ENCODE results near the gene HDAC11.
A peak's percentile ranks its signal among the peaks of the same experiment; 100 is the strongest.

The HDAC11 gene

DNA sequence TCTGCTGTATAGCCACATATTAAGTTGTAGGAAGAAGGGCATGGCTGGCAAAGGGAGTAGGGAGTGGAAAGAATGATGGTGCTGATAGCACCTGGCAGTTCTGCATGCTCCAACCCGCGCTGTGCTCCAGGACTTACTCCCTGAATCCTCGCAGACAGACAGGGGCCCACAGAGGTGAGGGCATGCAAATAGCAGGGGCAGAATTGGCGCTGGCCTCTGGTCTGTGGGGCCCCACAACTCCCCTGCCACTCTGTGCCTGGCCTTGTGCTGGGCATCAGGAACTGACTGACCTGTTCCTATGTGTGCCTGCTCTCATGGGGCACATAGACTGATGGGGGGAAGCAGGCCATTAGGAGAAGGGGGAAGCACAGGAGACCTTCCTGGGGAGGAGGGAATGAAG is 20.9 kb downstream of the HDAC11 start:
- intact Hi-C loops (cut with DNase I) = no loop called here
- no peak for DNase-seq

DNA sequence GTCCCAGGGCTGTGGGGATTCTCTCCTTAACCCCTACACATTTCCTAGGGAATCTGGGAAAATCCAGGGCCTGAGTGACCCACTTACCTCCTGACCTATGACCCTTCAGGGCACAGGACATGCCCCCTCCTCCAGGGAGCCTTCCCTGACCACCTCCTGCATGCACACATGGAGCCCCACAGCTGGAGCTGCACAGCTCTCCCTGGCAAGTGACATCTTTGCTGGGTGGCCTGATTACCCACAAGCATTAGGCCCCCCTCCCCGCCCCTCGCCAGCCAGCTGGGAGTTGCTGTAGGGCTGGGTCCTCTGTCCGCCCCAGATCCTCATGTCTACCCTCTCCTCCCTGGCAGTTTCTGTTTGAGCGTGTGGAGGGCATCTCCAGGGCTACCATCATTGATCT is 21.4 kb downstream of the HDAC11 start:
- intact Hi-C loops (cut with DNase I) = no loop called here
- DNase-seq = no peak

DNA sequence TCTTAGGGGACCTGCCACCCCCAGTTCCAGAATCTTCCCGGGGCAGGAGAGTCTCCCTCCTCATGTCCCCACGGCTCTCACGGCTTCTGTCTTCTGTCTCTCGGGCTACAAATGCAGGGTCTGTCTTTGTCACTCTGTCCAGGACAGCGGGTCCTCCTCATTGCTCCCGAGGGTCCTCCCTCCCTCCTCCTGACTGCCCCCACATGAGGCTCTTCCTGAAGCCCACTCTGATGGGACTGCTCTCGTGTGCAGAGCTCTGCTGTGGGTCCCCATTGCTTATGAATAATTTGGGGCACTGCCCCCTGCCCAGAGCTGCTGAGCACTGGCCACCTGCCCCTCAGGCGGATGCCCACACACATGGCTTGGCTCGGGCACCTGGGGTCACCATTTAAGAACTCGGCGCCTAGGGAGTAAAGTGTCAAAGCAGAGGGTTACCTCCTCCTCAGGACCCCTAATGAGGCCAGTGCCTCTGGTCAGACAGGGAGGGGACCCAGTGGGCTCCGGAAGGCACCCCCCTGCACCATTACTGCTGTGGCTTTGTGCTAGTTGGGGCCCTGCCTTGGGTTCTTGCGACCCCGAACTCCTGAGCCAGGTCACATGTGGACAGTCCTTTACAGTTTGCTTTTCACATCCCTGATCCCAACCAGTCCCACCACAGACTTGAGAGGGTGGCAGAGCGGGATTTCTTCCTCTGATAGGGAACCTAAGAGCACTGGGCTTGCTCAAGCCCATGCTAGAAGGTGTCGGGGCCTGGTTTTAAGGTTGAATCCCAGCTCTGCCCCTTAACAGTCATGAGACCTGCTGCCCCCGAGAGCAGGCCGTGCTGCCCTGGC is 22.1 kb downstream of the HDAC11 start:
- intact Hi-C loops (cut with DNase I) = no loop called here
- DNase-seq = no peak

DNA sequence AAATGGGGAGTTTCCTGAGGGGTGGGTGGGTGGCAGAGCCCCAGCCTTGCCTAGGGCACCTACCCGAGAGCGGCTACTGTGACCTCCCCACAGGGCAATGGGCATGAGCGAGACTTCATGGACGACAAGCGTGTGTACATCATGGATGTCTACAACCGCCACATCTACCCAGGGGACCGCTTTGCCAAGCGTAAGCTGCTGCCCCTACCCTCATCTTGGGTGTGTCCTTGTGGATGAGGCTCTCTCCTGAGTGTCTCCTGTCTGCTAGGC is 22.6 kb downstream of the HDAC11 start:
- intact Hi-C loops (cut with DNase I) = no loop called here

DNA sequence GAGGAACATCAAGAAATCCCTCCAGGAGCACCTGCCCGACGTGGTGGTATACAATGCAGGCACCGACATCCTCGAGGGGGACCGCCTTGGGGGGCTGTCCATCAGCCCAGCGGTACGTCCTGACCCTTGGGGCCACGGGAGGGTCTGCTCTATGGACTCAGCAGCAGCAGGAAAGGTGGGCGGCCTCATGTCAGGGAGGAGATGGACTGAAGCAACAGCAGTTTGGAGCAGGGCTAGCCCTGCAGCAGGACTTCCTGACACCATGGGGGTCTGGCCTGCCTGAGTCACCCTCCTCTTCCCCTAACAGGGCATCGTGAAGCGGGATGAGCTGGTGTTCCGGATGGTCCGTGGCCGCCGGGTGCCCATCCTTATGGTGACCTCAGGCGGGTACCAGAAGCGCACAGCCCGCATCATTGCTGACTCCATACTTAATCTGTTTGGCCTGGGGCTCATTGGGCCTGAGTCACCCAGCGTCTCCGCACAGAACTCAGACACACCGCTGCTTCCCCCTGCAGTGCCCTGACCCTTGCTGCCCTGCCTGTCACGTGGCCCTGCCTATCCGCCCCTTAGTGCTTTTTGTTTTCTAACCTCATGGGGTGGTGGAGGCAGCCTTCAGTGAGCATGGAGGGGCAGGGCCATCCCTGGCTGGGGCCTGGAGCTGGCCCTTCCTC is 24.2 kb downstream of the HDAC11 start:
- intact Hi-C loops (cut with DNase I) = no loop called here
- DNase-seq = no peak

More for the DNA sequence above, 22.6 kb downstream of the HDAC11 start:
- no peak for DNase-seq

DNA sequence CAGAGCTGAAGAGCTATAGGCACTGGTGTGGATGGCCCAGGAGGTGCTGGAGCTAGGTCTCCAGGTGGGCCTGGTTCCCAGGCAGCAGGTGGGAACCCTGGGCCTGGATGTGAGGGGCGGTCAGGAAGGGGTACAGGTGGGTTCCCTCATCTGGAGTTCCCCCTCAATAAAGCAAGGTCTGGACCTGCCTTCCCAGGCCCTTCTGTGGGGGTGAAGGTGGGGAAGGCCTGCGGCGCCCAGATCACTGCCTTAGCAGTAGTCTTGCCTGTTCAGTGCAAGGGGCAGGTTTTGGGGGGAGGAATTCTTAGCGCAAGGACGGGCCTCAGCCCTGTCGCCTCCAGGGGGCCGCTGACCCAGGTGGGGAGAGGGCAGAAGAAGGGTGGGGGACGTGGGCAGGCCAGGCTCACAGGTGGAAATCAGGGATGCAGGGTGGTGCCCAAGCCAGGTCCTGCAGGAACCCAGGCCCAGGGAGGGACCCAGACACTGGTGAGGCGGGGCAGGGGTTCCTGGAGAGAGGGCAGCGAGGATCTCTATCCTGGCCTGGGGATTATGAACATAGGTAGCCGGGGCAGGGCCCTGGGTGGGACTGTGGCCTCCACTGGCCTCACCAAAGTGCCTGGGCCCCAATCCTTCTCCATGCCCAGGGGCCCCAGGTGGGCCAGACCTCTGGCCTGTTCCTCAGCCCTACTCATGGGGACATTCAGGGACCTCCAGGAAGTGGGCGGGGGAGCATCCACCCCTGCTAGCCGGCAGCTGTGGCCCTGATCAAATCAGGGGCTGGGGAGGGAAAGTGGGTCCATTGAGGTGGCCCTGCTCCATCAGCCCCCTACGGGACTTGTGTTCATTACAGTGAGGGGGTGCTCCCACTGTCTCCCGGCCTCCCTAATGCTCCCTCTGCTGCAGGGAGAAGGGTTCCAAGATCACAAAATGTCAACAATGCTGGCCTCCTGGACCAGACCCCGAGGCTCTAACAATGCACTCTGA is 25.3 kb downstream of the HDAC11 start:
- intact Hi-C loops (cut with DNase I) = no loop called here
- no peak for DNase-seq

DNA sequence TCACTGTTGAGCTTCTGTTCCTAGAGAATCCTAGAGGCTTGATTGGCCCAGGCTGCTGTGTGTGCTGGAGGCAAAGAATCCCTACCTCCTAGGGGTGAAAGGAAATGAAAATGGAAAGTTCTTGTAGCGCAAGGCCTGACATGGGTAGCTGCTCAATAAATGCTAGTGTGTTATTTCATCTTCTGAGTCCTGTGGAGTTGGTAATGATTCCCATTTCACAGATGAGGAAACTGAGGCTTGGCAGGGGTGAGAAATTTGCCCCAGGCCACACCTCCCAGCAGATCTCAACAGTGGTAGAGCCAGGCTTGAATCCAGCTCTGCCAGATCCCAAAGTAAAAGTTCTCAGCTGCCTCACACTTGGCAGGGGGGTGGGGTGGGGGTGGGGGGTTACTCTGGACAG is 26.1 kb downstream of the HDAC11 start:
- intact Hi-C loops (cut with DNase I) = no loop called here
- no peak for DNase-seq

DNA sequence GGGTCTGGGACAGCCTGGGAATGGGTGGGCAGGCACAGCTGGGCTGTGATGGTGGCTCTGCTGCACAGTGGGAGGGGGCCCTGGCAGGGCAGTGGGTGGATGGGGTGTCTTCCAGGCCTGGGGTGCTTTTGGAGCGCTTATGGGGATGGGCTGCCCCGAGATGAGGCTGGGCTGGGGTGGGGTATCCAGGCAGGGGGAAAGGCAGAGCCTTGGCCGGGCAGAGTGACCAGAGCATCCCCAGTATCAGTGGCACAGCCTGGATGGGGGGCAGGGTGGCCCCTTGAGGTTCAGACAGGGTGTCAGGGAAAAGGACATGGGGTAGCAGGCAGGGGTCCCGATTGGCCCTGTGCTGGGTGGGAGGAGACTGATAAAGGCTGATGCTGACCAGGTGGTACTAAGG is 26.6 kb downstream of the HDAC11 start:
- intact Hi-C loops (cut with DNase I) = no loop called here
- no peak for DNase-seq

DNA sequence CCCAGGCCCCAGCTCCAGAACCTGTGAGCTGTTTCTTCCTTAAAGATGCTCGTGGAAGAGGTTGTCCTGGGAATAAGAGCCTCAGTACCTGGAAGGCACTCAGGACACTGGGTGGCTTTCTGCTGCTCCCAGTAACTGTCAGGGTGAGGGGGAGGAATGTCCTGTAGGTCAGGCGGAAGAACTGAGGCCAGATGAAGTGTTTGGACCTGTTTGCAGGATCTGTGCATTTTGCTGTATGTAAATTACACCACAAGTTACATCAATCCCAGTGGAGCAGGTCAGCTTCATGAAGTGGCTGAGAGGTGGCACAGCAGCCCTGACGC is 27.1 kb downstream of the HDAC11 start:
- intact Hi-C loops (cut with DNase I) = no loop called here
- DNase-seq = no peak

DNA sequence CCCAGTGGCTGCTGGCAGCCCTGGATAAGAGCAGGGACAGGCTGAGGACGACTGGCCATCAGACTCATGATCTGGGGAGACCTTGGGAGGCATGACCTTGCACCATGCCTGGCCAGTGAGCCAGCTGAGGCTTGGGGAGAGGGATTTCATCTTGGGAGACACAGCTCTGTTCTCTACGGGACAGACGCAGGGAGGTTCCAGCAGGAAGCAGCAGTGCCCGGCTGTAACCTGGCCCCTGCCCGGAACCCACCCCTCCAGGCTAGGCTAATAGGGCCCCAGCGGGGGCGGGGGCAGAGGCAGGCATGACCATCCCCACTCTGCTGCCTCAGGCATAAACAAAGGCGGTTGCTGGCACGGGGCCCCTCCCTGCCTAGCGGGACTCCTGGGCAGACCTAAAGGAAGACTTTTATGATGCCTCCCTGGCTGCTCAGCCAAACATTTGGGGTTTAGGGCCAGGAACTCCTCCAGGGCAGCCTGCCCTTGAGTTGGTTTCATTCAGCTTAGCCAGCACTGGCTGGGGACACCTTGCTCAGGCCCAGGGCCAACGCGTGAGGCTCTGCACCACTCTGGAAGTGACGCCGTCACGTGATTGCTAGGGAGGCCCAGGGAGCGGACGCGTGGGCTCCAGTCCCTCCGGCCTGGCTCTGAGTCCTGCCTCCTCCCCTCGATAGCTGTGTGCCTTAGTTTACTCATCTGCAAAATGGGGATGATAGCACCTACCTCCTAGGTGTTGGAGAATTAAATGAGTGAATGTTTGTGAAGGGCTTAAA is 27.6 kb downstream of the HDAC11 start:
- intact Hi-C loops (cut with DNase I) = no loop called here
- peak in 26 of 42 donors; percentile 16 to 72 (median 46) for DNase-seq

DNA sequence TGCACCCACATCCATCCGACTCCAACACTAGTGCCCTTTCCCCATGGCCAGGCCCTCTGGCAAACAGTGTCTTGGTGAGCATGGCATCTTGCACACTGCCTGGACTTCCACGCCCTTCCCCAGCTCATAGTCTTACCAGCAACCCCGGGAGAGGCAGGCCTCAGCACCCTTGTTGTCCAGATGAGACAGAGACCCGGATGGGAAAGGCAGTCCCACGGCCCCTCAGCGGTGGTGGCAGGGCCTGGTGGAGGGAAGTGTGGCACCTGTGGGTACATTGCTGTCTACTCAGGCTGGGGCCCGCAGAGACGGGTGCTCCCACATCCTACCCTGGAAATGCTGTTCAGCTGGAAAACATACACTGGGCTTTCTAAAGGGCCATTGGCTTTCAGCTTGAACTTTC is 28.4 kb downstream of the HDAC11 start:
- DNase-seq = no peak
- intact Hi-C loops (cut with DNase I) = no loop called here

DNA sequence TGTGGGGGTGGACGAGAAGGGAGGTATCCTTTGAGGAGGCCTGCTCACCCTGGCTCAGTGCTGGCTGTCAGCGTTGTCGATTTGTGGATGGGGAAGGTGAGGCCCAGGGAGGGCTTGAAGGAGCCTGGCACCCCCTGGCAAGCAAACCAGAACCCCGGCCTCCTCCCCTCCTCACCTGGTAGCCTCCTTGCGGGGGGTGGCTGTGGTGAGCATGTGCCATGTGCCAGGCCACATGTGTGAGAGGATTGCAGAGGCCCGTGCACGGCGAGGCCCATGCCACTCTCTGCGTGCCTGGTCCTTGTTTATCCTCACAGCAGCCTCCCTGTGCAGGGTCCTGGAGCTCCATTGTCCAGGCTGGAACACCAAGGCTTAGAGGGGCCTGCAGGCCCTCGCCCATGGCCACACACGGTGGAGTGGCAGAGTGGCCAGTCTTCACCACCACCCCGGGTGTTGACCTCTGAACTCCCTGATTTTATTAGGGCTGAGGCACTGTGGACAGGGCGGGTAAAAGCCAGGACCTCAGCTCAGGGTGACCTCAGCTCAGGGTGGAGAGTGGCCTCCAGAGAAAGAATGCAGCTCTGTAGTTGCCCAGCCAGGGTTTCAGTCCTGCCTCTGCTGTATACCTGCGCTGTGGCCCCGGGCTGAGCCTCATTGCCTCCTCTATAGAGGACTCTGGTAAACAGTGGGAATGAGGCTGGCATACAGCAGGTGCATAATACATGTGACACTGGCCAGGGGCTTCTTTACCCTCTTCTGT is 29.1 kb downstream of the HDAC11 start:
- no peak for DNase-seq
- intact Hi-C loops (cut with DNase I) = no loop called here

DNA sequence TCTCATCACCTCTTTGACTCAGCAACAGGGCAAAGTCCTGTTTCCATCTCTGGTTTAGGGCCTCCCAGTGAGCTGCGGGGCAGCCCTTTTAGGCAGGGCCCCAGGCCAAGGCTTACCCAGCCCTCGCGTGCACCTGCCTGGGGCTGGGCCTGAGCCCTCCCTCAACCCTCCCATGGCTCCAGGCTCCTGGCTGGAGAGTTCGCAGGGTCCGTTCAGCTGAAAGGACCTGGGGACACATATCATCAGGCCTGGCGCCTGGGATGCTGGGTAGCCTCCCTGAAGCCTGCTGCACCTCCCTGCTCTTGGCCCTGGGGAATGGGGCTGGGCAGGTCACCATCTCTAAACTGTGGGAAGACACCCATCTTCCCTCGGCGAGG is 29.7 kb downstream of the HDAC11 start:
- DNase-seq = no peak
- intact Hi-C loops (cut with DNase I) = no loop called here

DNA sequence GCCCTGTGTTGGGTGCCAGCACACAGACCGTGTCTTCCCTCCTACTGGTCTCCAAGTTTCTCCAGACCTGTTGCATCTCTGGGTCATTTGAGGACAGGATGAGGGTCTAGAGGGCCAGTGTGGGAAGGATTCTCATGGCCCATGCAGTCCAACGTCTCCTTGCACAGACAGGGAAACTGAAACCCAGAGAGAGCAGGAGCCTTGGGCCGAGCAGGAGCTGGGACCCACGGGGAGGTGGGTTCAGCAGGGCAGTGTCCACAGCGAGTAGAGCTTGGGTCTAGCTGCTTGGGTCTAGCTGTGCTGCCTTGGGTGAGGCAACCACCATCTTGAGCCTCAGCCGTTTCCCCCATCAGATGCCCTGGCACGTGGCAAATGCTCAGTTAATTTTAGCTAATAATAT is 32.3 kb downstream of the HDAC11 start:
- no peak for DNase-seq
- intact Hi-C loops (cut with DNase I) = no loop called here

DNA sequence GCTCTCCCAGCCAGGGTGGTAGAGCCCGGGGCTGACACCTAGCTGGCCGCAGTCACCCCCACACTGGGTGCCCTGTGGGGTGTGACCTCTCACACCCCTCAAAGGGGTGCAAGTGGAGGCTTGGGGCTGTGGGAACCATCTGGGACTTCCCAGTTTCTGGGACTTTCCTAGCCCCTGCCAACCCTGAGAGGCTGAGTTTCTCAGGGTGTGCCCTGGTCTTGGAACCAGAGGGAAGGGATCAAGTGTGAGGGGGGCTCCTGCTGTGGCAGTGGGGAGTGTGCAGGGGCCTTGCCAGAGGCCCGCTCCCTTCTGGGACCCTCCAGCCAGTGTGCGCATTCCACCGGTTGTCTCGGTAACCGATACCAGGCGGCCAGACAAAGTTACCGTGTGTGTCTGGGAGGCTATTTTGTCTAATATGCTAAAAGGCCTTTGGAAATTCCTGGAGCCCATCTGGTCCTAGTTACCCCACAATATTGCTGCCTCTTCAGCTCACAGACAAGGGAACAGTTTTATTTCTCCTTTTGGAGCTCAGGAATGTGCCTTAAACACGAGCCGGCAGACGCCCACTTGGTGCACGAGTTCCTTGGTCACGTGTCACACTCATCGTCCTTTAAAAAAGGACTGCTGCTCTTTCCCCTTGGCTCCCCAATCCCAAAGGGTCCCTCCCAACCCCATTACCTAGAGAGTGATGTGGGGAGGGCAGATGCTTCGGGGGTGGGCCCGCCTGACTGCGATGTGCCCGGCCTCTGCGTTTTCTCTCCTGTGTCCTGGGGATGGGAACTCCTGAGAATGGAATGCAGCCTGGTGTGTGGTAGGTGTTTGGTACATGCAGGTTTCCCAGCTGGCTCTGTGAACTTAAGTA is 33.2 kb downstream of the HDAC11 start:
- intact Hi-C loops (cut with DNase I) = no loop called here
- DNase-seq = no peak

DNA sequence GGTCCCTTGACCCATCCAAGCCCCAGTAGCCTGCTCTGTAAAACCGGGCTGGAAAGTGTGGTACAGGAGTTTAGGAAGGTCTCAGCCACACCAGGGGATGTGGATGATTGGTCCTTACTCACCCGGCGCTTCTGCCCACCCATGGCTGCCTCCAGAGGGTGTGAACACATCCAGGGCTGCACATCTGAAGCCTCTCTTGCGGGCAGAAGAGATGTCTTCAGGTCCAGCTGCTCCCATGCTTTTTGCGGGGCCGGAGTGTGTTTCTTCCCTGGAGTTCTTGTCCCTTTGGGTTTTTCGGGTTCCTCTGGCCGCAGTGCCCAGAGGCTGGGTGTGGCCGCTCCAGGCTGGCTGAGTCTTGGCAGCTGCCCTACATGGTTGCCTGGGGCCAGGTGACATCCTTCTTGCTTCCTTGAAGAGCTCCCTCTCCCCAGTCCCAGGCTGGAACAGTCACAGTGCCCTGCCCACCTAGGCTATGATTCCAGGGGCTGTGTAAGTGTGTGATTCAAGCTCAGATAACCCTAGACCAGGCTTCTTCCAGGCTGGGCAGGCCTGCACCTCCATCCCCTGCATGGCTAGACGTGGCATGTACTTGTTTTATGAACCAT is 33.9 kb downstream of the HDAC11 start:
- intact Hi-C loops (cut with DNase I) = no loop called here

DNA sequence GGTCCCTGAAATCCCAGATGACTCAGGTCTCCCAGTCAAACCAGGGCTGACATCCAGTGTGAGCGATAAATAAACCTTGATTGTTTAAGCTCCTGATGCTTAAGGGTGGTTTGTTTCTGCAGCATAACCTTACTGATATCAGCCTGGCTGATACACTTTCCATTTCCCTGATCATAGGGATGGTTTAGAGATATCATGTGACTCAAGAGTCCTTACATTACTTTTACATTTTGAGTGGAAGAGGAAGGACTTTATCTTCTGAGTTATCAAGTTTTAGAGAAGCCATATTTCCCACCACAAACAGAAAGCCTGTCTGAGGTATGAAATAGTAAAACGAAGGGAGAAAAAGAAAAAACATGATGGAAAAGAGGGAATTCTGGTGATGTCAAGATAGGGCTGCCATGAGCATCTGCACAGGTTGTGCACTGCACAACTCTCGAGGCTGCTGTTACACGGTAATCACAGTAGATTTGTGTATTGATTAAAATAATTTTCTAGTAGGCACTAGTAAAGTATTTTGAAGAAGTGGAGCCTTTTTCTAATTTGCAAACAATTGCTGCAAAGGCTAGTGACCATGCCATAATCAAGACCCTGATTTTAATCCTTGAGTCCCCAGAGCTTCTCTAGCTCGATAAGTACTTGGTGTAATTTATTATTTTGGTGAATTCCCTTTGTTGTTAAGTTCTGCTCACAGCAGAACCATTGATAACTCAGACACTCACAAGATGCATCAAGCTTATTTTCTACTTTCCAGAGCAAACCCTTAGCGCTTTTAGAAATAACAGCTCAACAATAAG is 34.7 kb downstream of the HDAC11 start:
- no peak for DNase-seq
- intact Hi-C loops (cut with DNase I) = no loop called here

More for the DNA sequence above, 33.9 kb downstream of the HDAC11 start:
- DNase-seq = no peak

All from head of caudate nucleus (tissue), 42 donors.